IMR-90 (cell line): Measurements from ENCODE around the gene KTN1. TPM values are rescaled to one million over a fixed set of nuclear protein-coding genes. Genes with fewer than 3 reads are reported as not detected.

Source experiments
- ATAC-seq: fragments of 200-7000 bp; cut with Tn5 transposase; 2 replicates; pipeline ENCODE4 v1.9.1; 2020; ENCODE audit warnings: low read depth, mild to moderate bottlenecking, moderate library complexity
- BruUV-seq: library from RNA; stranded (reverse); fragments of 400-500 nt; replicated peaks from 2 replicates; lab custom pipeline; 2021; lab: Mats Ljungman, UMichigan
- CTCF ChIA-PET: fragments of 300-600 bp; formaldehyde crosslinking; extraction: SDS; loops from one replicate; lab custom pipeline; 2021; ENCODE audit warnings: antibody characterized with exemption; lab: Yijun Ruan, JAX
- POLR2A ChIA-PET: fragments of 300-600 bp; sonication (Branson Sonifier 250); formaldehyde crosslinking; loops from one replicate; lab custom pipeline; 2022; ENCODE audit warnings: antibody characterized with exemption; ENCODE audit not compliant: unreplicated experiment; lab: Charles Lee
- DNase-seq: peaks from one replicate; pipeline ENCODE4 v3.0.0; 2013
- H2AFZ ChIP-seq: replicated peaks from 2 replicates; pipeline ENCODE3; 2013; ENCODE audit warnings: low read length, mild to moderate bottlenecking; ENCODE audit not compliant: poor library complexity
- H2AK5ac ChIP-seq: 2 replicates; pipeline ENCODE4 v1.6.1; 2013; ENCODE audit warnings: low read depth, low read length, inconsistent platforms
- H2AK9ac ChIP-seq: replicated peaks from 2 replicates; pipeline ENCODE3; 2013; ENCODE audit warnings: mild to moderate bottlenecking, low read depth, low read length, moderate library complexity; ENCODE audit not compliant: poor library complexity
- H2BK120ac ChIP-seq: 2 replicates; pipeline ENCODE4 v1.6.1; 2013; ENCODE audit warnings: low read depth, low read length, inconsistent platforms
- H2BK15ac ChIP-seq: 3 replicates; pipeline ENCODE4 v1.6.1; 2013; ENCODE audit warnings: low read depth, low read length, inconsistent platforms
- H2BK20ac ChIP-seq: 2 replicates; pipeline ENCODE4 v1.6.1; 2013; ENCODE audit warnings: low read depth, mild to moderate bottlenecking, inconsistent platforms, low read length, moderate library complexity
- H2BK5ac ChIP-seq: 2 replicates; pipeline ENCODE4 v1.6.1; 2013; ENCODE audit warnings: mild to moderate bottlenecking, low read depth, low read length, inconsistent platforms; ENCODE audit not compliant: poor library complexity, severe bottlenecking
- H3K14ac ChIP-seq: replicated peaks from 2 replicates; pipeline ENCODE4 v1.6.1; 2013; ENCODE audit warnings: low read depth, low read length, inconsistent platforms
- H3K18ac ChIP-seq: 2 replicates; pipeline ENCODE4 v1.6.1; 2013; ENCODE audit warnings: low read depth, low read length, control low read depth
- H3K23ac ChIP-seq: 2 replicates; pipeline ENCODE4 v1.6.1; 2013; ENCODE audit warnings: low read depth, low read length, inconsistent platforms
- H3K27ac ChIP-seq: 2 replicates; pipeline ENCODE4 v1.5.1; 2013; ENCODE audit warnings: mild to moderate bottlenecking, control low read depth, low read length; ENCODE audit not compliant: insufficient read depth
- H3K27me3 ChIP-seq: 2 replicates; pipeline ENCODE4 v1.6.1; 2013; ENCODE audit warnings: low read length; ENCODE audit not compliant: control insufficient read depth, insufficient read depth
- H3K36me3 ChIP-seq: 2 replicates; pipeline ENCODE4 v1.6.1; 2013; ENCODE audit warnings: low read length, mixed read lengths; ENCODE audit not compliant: control insufficient read depth, insufficient read depth
- H3K4ac ChIP-seq: 2 replicates; pipeline ENCODE4 v1.6.1; 2013; ENCODE audit warnings: low read depth, low read length, inconsistent platforms
- H3K4me1 ChIP-seq: 2 replicates; pipeline ENCODE4 v1.6.1; 2013; ENCODE audit warnings: low read length, mixed read lengths; ENCODE audit not compliant: control insufficient read depth, insufficient read depth
- H3K4me2 ChIP-seq: 2 replicates; pipeline ENCODE4 v1.6.1; 2013; ENCODE audit warnings: low read depth, mild to moderate bottlenecking, control low read depth, low read length, moderate library complexity
- H3K4me3 ChIP-seq: 2 replicates; pipeline ENCODE4 v1.5.1; 2013; ENCODE audit warnings: low read depth, mild to moderate bottlenecking, control low read depth, low read length, moderate library complexity; ENCODE audit not compliant: insufficient read depth
- H3K56ac ChIP-seq: 2 replicates; pipeline ENCODE4 v1.6.1; 2013; ENCODE audit warnings: low read length, inconsistent platforms; ENCODE audit not compliant: insufficient read depth; ENCODE audit errors: extremely low read depth
- H3K79me1 ChIP-seq, 2 experiments: 2 replicates each; pipeline ENCODE4 v1.6.1; 2013; ENCODE audit warnings: low read length in 2 of 2, inconsistent platforms in 1 of 2, low read depth in 1 of 2
- H3K9ac ChIP-seq: 2 replicates; pipeline ENCODE4 v1.6.1; 2013; ENCODE audit warnings: low read depth, low read length, control low read depth
- H3K9me1 ChIP-seq: 2 replicates; pipeline ENCODE4 v1.6.1; 2013; ENCODE audit warnings: low read length, inconsistent platforms; ENCODE audit not compliant: insufficient read depth
- H3K9me3 ChIP-seq: 2 replicates; pipeline ENCODE4 v1.6.1; 2013; ENCODE audit warnings: low read length; ENCODE audit not compliant: control insufficient read depth, insufficient read depth
- H4K20me1 ChIP-seq: 2 replicates; pipeline ENCODE4 v1.6.1; 2013; ENCODE audit warnings: low read length, inconsistent platforms; ENCODE audit not compliant: insufficient read depth
- H4K5ac ChIP-seq: 2 replicates; pipeline ENCODE4 v1.6.1; 2013; ENCODE audit warnings: mild to moderate bottlenecking, low read depth, low read length, control low read depth
- H4K8ac ChIP-seq, 2 experiments: 2 replicates each; pipeline ENCODE4 v1.6.1; 2013; ENCODE audit warnings: low read depth in 2 of 2, low read length in 2 of 2, control low read depth in 1 of 2, inconsistent platforms in 1 of 2
- H4K91ac ChIP-seq: 2 replicates; pipeline ENCODE4 v1.6.1; 2013; ENCODE audit warnings: low read depth, low read length, inconsistent platforms; ENCODE audit not compliant: insufficient read depth
- BHLHE40 ChIP-seq: fragments of 150-350 bp; IDR thresholded peaks from 2 replicates; pipeline ENCODE4 v1.6.1; 2016; ENCODE audit warnings: mild to moderate bottlenecking, low read depth, low read length
- CHD1 ChIP-seq: IDR thresholded peaks from 2 replicates; pipeline ENCODE4 v1.6.1; 2012; ENCODE audit warnings: low read depth, low read length, improper control_type of control experiment
- CTCF ChIP-seq: conservative IDR thresholded peaks from 2 replicates; pipeline ENCODE4 v1.5.1; 2012; ENCODE audit warnings: mild to moderate bottlenecking, low read depth, low read length, improper control_type of control experiment
- ELK1 ChIP-seq: fragments of 150-350 bp; IDR thresholded peaks from 2 replicates; pipeline ENCODE4 v1.6.1; 2016; ENCODE audit warnings: low read depth, mild to moderate bottlenecking, low read length, moderate library complexity, borderline replicate concordance
- FOS ChIP-seq: fragments of 150-350 bp; IDR thresholded peaks from 2 replicates; pipeline ENCODE4 v1.6.1; 2016; ENCODE audit warnings: low read depth, low read length
- MAFK ChIP-seq: IDR thresholded peaks from 2 replicates; pipeline ENCODE4 v1.6.1; 2012; ENCODE audit warnings: low read depth, low read length, improper control_type of control experiment
- MAZ ChIP-seq: IDR thresholded peaks from 2 replicates; pipeline ENCODE4 v1.6.1; 2012; ENCODE audit warnings: low read depth, mild to moderate bottlenecking, low read length, improper control_type of control experiment, moderate library complexity, borderline replicate concordance
- MXI1 ChIP-seq: IDR thresholded peaks from 2 replicates; pipeline ENCODE4 v1.6.1; 2012; ENCODE audit warnings: low read depth, mild to moderate bottlenecking, low read length, moderate library complexity, borderline replicate concordance
- NFE2L2 ChIP-seq: fragments of 150-350 bp; IDR thresholded peaks from 2 replicates; pipeline ENCODE4 v1.6.1; 2016; ENCODE audit warnings: low read depth, mild to moderate bottlenecking, low read length
- POLR2A ChIP-seq: IDR thresholded peaks from 2 replicates; pipeline ENCODE4 v1.6.1; 2012; ENCODE audit warnings: mild to moderate bottlenecking, low read depth, low read length
- RAD21 ChIP-seq: IDR thresholded peaks from 2 replicates; pipeline ENCODE4 v1.6.1; 2012; ENCODE audit warnings: low read length, improper control_type of control experiment
- RCOR1 ChIP-seq: IDR thresholded peaks from 2 replicates; pipeline ENCODE4 v1.6.1; 2012; ENCODE audit warnings: mild to moderate bottlenecking, low read length, improper control_type of control experiment; ENCODE audit not compliant: insufficient replicate concordance
- RFX5 ChIP-seq: IDR thresholded peaks from 2 replicates; pipeline ENCODE4 v1.8.0; 2012; ENCODE audit warnings: low read depth, mild to moderate bottlenecking, low read length, moderate library complexity
- SMC3 ChIP-seq: fragments of 150-350 bp; IDR thresholded peaks from 2 replicates; pipeline ENCODE4 v1.6.1; 2016; ENCODE audit warnings: low read depth, mild to moderate bottlenecking, antibody characterized with exemption, low read length, moderate library complexity
- USF2 ChIP-seq: fragments of 150-350 bp; IDR thresholded peaks from 2 replicates; pipeline ENCODE4 v1.6.1; 2017; ENCODE audit warnings: mild to moderate bottlenecking, antibody characterized with exemption, low read length, low read depth
- WGBS, 2 experiments: methylation state at CpG; one replicate each; pipeline versions ENCODE4 v1.1.5 to v1.1.7; 2013; ENCODE audit warnings: missing lambda C conversion rate in 2 of 2; ENCODE audit not compliant: insufficient read length in 1 of 2; ENCODE audit errors: extremely low coverage in 2 of 2; 5-methylcytosine and 5-hydroxymethylcytosine counted together
- dilution Hi-C: fragments of 300-500 bp; cut with HindIII; formaldehyde crosslinking; loops from one replicate; pipeline ENCODE4 v1.14.3; 2018; ENCODE audit warnings: low sequenced_read_pairs; ENCODE audit not compliant: unreplicated experiment
- in situ Hi-C: fragments of 300-500 bp; cut with MboI; formaldehyde crosslinking; loops from 3 replicates; pipeline ENCODE4 v1.14.3; 2019; ENCODE audit warnings: low sequenced_read_pairs, inconsistent platforms, mixed read lengths
- intact Hi-C: fragments of 100-400 bp; cut with micrococcal nuclease; formaldehyde crosslinking; loops from 2 replicates; pipeline ENCODE4 v1.10.0; 2022
- polyA plus RNA-seq, 3 experiments: library from polyadenylated mRNA; depleted of rRNA; stranded (reverse); fragments of >200 nt; gene quantifications; 2 replicates each; pipeline ENCODE4 v1.2.3, GENCODE V29; 2012; ENCODE audit warnings: low replicate concordance in 1 of 3
- total RNA-seq: library from RNA; depleted of rRNA; stranded (reverse); fragments of >200 nt; gene quantifications from 2 replicates; pipeline ENCODE4 v1.2.3, GENCODE V29; 2012

Gene KTN1
- total and polyA plus RNA-seq, 2 of the 4 experiments (the other 2 are of a cell fraction): 42.1 to 57.2 TPM

- H3K56ac ChIP-seq: no peak overlapping the region
- no peak overlapping the region for H2AFZ ChIP-seq
- H2AK9ac ChIP-seq: no peak overlapping the region
- peaks cover 14% of the 10 kb centered on the region for H3K36me3 ChIP-seq
- H3K4me1 ChIP-seq: no peaks in the 10 kb centered on the region
- no peak overlapping the region for H2BK15ac ChIP-seq
- no peak overlapping the region for H2BK120ac ChIP-seq
- no peaks in the 10 kb centered on the region for H4K20me1 ChIP-seq
- WGBS, 2 experiments: no CpG with 5 or more reads among the region's 2 CpGs
- ChIA-PET CTCF (no interaction called here), POLR2A (no interaction called here)
- intact Hi-C loops (loop anchor here (5.0 kb wide), 1 partner anchor 34 kb away; no protein-coding TSS in a partner anchor), dilution Hi-C loops (no loop called here), in situ Hi-C loops (no loop called here)
- H4K91ac ChIP-seq: no peak overlapping the region
- TF ChIP-seq NFE2L2 (no peak), MAZ (no peak), USF2 (no peak), SMC3 (no peak), ELK1 (no peak), RFX5 (no peak), RCOR1 (no peak), MAFK (no peak), RAD21 (no peak), BHLHE40 (no peak), CHD1 (no peak), FOS (no peak), CTCF (no peak), MXI1 (no peak), POLR2A (no peak)
- no peak overlapping the region for H3K9ac ChIP-seq
- no peak overlapping the region for H3K27ac ChIP-seq
- no peak overlapping the region for H2BK5ac ChIP-seq
- H4K5ac ChIP-seq: no peak overlapping the region
- no peak overlapping the region for H3K4me2 ChIP-seq
- H2AK5ac ChIP-seq: no peak overlapping the region
- no peak overlapping the region for H3K14ac ChIP-seq
- H3K27me3 ChIP-seq: no peaks in the 10 kb centered on the region
- H3K18ac ChIP-seq: no peak overlapping the region
- H3K4ac ChIP-seq: no peak overlapping the region
- peaks cover 0 to 5% of the 10 kb centered on the region in 2 experiments; a peak in 1 of 4 replicates for H3K79me1 ChIP-seq
- no peak overlapping the region for H3K23ac ChIP-seq
- no peak overlapping the region for H3K4me3 ChIP-seq
- BruUV-seq: no TSS peak
- peak; percentile 37 for DNase-seq
- H3K9me1 ChIP-seq: no peaks in the 10 kb centered on the region; the same call in 1 of the 2 replicates
- H2BK20ac ChIP-seq: no peak overlapping the region
- no peaks in the 10 kb centered on the region for H3K9me3 ChIP-seq
- H4K8ac ChIP-seq: no peak overlapping the region
- no peak for ATAC-seq
Measured at GRCh38 chr14:55671641-55672040, 91.6 kb downstream of the KTN1 start.
